ENCODE results near the gene HNRNPCL1.
A peak's percentile ranks its signal among the peaks of the same experiment; 100 is the strongest.
"Not testable (repeated sequence)": the region's sequence is repeated elsewhere in the genome, so short reads cannot be mapped to it uniquely, and the experiment has no call there.

Gene HNRNPCL1

DNA sequence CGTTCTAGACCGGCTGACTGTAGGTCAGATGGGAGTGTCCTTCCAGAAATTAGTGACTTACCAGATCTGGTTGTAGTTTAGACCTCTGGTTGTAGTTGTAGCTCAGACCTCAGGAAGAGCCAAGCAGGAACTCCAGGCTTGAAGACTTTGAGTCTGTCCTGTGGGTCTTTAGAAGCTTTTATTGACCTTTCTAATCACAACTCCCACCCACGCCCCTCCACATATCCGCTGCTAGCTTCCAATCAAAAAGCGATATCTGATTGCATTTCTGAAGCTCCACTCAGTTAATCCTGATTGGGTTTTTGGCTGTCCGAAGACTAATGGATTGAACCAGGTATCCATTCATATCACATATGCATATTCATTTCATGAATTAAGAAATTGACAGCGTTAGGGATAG, at the start of gene HNRNPCL1:
Gene HNRNPCL1 (minus strand): TSS at position 101 of the 400 bp plus-strand sequence. CDS start 431 bp downstream, outside the sequence.
- not testable (repeated sequence) for DNase-seq (ENCODE audit: low spot score)

DNA sequence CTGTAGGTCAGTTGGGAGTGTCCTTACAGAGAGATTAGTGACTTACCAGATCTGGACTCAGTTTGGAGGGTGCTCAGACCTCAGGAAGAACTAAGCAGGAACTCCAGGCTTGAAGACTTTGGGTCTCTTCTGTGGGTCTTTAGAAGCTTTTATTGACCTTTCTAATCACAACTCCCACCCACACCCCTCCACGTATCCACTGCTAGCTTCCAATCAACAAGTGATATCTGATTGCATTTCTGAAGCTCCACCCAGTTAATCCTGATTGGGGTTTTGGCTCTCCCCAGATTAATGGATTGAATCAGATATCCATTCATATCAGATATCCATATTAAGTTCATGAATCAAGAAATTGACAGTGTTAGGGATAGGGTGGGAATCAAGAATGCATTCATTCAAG, 49.6 kb upstream of the HNRNPCL1 start, which contains the start of gene PRAMEF10:
Gene PRAMEF10 (minus strand): TSS at position 101 of the 400 bp plus-strand sequence. CDS start 2,423 bp downstream, outside the sequence.
- not testable (repeated sequence) for DNase-seq (ENCODE audit: low spot score)

DNA sequence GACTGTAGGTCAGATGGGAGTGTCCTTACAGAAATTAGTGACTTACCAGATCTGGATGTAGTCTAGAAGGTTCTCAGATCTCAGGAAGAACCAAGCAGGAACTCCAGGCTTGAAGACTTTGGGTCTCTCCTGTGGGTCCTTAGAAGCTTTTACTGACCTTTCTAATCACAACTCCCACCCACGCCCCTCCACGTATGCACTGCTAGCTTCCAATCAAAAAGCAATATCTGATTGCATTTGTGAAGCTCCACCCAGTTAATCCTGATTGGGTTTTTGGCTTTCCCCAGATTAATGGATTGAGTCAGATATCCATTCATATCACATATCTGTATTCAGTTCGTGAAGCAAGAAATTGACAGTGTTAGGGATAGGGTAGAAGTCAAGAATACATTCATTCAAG, 37.6 kb upstream of the HNRNPCL1 start, which contains the start of gene PRAMEF4:
Gene PRAMEF4 (minus strand): TSS at position 101 of the 400 bp plus-strand sequence. CDS start 2,807 bp downstream, outside the sequence.
- DNase-seq (ENCODE audit: low spot score): not testable (repeated sequence)

DNA sequence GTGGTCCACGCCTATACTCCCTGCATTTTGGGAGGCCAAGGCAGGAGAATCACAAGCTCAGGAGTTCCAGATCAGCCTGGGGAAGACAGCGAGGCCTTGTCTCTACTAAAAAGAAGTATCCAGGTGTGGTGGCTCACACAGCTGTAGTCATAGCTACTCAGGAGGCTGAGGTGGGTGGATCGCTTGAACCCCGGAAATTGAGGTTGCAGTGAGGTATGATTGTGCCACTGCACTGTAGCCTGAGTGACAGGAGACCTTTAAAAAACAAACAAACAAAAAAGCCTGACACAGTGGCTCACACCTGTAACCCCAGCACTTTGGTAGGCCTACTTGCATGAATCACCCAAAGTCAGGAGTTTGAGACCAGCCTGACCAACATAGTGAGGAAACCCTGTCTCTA, 29.9 kb upstream of the HNRNPCL1 start:
- not testable (repeated sequence) for DNase-seq (ENCODE audit: low spot score)

DNA sequence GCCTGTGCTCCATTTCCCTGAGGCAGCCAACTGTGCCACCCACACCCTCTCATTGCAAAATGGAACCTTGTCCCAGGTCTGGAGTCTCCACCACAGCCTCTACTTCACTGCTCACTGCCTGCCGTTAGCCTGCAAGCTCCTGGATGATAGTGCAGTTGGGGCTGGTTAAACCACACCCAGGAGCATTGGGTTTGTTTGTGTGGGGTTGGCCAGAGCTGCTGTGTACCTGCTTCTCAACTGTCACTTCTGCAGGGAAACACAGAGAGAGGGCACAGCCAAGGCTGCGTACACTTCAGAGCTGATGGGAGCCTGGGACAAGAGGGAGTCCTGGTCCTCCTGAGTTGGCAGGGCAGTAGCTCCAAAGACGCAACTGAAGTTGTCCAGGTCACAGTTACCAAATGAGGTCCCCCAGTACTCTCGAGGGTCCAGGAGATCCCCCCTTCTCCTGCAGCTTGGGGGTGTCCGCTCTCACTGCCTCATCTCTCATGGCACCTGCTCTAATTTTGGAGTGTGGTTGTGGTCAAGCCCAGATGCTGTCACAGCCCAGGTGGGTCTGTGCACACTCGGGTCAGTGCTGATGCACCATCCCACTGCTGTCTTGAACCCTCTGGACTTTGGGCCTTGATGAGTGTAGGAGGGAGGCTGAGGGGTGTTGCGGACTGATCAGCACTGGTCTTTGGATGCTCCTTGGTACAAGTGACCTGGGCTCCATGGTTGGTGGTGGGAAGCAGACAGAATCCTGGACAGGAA, 14.8 kb upstream of the HNRNPCL1 start:
- not testable (repeated sequence) for DNase-seq (ENCODE audit: low spot score)

DNA sequence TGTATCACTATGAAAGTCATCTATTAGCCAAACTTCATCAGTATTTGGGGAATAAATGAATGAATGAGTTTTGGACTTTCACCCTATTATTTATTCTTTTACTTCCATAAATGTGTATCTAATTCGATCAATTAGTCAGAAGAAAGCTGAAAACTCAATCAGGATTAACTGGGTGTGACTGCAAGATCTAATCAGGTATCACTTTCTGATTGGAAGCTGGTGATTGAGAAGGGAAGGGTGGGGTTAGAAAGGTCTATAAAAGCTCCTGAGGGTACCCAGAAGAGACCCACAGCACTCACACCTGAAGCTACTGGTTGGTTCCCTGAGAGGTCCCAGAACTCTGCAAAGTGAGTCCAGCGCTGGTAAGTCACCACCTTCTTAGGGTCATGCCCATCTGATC, 8.3 kb upstream of the HNRNPCL1 start, which contains the start of gene PRAMEF2:
Gene PRAMEF2 (plus strand): TSS at position 301 of the 400 bp plus-strand sequence. CDS start 1,924 bp downstream, outside the sequence.
- not testable (repeated sequence) for DNase-seq (ENCODE audit: low spot score)

DNA sequence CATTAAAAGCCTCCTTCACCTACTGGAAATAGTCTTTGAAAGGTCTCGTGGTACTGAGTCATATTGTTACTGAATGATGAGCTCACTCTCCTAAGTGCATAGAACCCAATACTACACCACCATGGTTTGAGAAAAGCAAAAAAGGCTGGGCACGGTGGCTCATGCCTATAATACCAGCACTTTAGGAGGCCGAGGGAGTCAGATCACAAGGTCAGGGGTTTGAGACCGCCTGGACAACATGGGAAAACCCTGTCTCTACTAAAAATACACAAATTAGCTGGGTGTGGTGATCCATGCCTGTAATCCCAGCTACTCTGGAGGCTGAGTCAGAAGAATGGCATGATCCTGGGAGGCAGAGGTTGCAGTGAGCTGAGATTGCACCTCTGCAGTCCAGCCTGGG, 3.3 kb upstream of the HNRNPCL1 start:
- peak; percentile 15 for DNase-seq (ENCODE audit: low spot score)

DNA sequence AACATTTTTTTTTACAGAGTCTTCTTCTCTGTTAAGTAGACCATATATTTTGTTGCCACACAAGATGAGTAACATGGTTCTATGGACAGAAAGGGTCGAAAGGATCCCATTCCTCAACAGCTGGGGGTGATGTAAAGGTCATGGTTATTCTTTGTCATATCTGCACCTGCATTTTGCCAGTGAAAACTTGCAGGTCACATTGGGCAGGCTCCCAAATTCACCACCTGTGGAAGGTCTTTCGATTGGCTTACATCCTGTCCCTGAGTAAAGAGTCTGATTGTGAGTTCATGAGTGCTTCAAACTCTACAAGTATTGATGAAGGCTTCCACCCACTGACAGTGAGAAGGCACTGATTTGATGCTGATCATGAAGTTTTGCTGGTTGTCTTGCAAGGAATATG, 15.3 kb downstream of the HNRNPCL1 start:
- DNase-seq (ENCODE audit: low spot score): not testable (repeated sequence)

DNA sequence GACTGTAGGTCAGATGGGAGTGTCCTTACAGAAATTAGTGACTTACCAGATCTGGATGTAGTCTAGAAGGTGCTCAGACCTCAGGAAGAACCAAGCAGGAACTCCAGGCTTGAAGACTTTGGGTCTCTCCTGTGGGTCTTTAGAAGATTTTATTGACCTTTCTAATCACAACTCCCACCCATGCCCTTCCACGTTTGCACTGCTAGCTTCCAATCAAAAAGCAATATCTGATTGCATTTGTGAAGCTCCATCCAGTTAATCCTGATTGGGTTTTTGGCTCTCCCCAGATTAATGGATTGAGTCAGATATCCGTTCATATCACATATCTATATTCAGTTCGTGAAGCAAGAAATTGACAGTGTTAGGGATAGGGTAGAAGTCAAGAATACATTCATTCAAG, 17.2 kb downstream of the HNRNPCL1 start, which contains the start of gene PRAMEF11:
Gene PRAMEF11 (minus strand): TSS at position 101 of the 400 bp plus-strand sequence. CDS start 2,621 bp downstream, outside the sequence.
- not testable (repeated sequence) for DNase-seq (ENCODE audit: low spot score)

DNA sequence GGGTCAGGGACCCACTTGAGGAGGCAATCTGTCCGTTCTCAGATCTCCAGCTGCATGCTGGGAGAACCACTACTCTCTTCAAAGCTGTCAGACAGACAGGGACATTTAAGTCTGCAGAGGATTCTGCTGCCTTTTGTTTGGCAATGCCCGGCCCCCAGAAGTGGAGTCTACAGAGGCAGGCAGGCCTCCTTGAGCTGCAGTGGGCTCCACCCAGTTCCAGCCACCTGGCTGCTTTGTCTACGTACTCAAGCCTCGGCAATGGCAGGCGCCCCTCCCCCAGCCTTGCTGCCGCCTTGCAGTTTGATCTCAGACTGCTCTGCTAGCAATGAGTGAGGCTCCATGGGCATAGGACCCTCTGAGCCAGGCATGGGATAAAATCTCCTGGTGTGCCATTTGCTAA, 29.5 kb downstream of the HNRNPCL1 start:
- DNase-seq (ENCODE audit: low spot score): not testable (repeated sequence)

DNA sequence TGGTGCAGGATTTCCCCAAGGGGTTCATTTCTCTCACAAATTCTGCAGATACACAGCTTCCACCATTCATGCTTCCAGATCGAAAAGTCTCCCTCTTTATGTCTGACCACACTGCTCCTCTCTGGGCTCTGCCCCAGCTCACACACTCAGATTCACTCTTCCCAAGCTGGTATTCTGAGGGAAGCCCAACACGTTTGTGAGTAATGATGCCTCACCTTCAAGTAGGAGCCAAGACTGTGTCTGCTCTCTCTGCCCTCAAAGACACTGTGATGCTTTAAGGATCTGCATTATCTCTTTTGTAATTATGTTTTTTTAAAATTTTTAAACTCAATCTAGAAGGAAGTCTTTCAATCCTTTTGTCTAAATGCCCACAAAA, 37.1 kb downstream of the HNRNPCL1 start:
- DNase-seq (ENCODE audit: low spot score): no peak

DNA sequence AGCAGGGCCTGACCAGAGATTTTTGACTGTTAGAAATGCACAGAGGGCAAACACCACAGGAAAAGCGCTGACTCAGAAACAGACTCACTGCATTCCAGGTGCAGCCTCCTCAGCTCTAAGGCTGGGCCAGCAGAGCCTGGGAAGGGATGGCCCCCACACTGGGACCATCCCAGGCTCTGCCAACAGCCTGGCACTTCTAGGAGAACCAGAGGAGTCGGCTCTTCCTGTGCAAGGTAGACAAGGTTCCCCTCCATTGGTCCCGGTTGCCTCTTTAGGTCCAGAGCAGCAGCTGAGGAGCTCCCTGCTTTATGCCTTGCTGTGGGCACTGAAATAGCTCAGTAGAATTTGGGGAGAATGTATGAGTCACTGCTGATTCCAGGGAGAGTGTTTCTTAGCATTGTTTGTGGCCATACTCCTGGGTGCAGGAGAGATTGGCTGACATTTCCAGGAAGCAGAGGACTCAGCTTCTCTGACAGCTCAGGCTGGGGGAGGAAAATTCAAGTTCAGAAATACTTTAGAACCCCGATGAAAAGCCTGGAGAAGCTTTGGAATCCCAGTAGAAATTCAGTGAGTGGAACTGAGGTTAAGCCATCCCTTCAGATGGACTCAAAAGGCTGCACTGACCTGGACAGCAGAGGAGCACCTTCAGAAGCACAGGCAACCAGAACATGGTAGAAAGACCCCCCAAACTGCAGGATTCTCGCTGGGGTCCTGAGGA, 37.7 kb downstream of the HNRNPCL1 start:
- peak; percentile 44 for DNase-seq (ENCODE audit: low spot score)

DNA sequence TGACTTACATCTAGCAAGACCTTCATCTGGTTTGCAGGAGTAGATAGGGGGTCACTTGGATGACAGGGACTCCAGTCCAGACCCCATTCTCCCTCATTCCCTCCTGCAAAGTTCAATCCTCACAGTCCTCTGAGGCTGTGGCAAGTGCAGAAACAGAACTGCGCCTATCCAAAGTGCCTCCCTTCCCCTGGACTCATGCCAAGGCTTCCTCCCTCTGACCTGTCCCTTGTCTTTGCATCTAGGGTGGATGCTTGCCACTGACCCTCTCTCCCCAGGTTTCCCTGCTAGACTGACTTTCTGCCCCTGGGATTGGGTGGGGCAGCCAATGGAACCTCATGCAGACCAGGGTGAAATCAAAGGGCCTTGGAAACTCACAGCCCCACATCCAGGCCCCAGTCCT, 38.6 kb downstream of the HNRNPCL1 start:
- no peak for DNase-seq (ENCODE audit: low spot score)

DNA sequence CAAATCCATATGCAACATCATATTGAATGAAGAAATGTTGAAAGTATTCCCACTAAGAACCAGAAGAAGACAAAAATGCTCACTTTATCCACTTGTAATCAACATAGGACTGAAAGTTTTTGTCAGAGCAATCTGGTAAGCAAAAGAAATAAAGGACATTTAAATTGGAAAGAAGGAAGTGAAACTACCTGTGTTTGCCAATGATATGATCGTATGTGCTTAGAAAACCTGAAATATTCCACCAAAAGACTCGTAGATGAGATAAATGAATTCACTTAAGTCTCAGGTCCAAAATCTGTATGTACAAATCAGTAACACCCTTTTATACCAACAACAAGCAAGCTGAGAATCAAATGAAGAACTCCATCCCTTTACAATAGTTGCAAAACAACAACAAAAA, 48.8 kb downstream of the HNRNPCL1 start:
- no peak for DNase-seq (ENCODE audit: low spot score)

DNA sequence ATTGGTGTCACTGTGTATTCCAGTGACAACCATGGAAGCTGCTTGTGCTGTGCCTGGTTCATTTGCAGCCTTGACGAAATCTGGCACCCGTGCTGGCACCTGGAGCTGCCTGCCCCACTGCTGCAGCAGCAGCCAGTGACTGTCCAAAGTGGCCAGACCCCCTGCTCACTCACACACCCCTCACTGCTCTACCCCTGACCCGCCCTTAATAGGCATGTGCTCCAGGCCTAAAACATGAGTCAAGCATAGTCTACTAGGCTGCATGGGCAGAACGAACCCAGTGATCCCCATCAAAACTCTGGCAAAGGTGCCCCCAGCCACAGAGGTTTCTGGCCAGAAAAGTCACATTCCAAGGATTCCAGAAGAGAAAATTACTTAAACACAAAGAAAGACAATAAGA, 49.6 kb downstream of the HNRNPCL1 start:
- DNase-seq (ENCODE audit: low spot score): peak; percentile 3

Data from AG08395 (cell line).